Activated T-helper 17 cell treated with anti-CD3 and anti-CD28 coated beads, Interleukin-2, amount 50 U/mL, for 72 hours (primary cell): Measurements from ENCODE around the gene TMEM141. TPM values are rescaled to one million over a fixed set of nuclear protein-coding genes. Genes with fewer than 3 reads are reported as not detected.

Experiments
- ATAC-seq: fragments of 150-1000 bp; cut with Tn5 transposase; replicated peaks from 2 replicates; pipeline ENCODE4 v1.10.0; 2021; ENCODE audit warnings: mild to moderate bottlenecking, moderate library complexity
- H3K27ac Mint-ChIP-seq: one replicate; pipeline ENCODE4 v1.8.0; 2022; ENCODE audit warnings: mixed read lengths
- H3K27me3 Mint-ChIP-seq: one replicate; pipeline ENCODE4 v1.8.0; 2022; ENCODE audit warnings: mixed read lengths
- H3K36me3 Mint-ChIP-seq: one replicate; pipeline ENCODE4 v1.8.0; 2022; ENCODE audit warnings: low read depth, mild to moderate bottlenecking, mixed read lengths
- H3K4me1 Mint-ChIP-seq: one replicate; pipeline ENCODE4 v1.8.0; 2022; ENCODE audit warnings: mixed read lengths
- H3K4me3 Mint-ChIP-seq: one replicate; pipeline ENCODE4 v1.8.0; 2022; ENCODE audit warnings: mild to moderate bottlenecking, mixed read lengths
- H3K9me3 Mint-ChIP-seq: one replicate; pipeline ENCODE4 v1.8.0; 2022; ENCODE audit warnings: mixed read lengths
- total RNA-seq, 2 donors: library from RNA; stranded (reverse); gene quantifications; one replicate each; pipeline ENCODE4 v1.2.3, GENCODE V29; 2022

Gene TMEM141
- total RNA-seq = 10 to 100 TPM; 30.1 to 30.7 TPM

DNA sequence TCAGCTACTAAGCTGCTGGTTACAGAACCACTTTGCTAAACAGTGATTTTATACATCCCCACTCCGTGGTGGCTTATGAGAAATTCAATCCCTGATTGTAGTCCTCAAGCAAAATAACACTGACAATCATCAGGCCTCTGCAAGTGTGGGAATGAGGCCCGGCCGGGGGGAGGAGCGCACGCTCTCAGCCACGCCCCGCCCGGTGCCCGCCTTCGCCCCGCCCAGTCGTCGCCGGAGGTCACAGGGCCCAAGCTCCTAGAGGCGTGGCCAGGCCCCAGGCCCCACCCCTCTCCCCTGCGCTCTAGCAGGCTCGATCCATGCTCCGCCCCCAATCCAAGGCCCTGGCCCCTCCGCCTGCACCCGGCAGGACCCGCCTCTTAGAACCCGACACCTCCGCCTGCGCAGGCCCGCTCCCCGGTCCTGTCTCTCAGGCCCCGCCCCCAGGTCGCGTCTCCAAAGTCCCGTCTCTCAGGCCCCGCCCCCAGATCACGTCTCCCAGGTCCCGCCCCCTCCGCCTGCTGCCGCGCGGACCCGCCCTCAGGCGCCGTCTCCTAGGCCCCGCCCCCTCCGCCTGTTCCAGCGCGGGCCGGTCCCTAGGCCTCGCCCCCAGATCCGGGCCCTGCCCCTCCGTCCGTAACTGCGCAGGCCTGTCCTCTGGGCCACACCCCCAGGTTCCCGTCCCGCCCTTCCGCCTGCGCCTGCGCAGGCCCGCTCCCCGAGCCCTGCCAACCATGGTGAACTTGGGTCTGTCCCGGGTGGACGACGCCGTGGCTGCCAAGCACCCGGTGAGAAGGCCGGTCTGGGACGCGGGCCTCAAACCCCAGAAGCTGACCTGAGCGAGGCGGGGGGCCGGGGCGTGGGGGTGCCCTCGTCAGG is at the start of gene TMEM141:
TSS of gene TMEM141 (plus strand) at position 705 of the 876 bp plus-strand sequence. CDS start at position 732, 27 bp downstream.
- peaks cover 13% of the 10 kb centered on the region for H3K4me1 Mint-ChIP-seq
- H3K4me3 Mint-ChIP-seq = peak within 1 kb of the TSS; percentile 75
- ATAC-seq = peak; percentile 91
- no peaks in the 10 kb centered on the region for H3K27me3 Mint-ChIP-seq
- H3K36me3 Mint-ChIP-seq = peaks cover 5% of the 10 kb centered on the region
- no peaks in the 10 kb centered on the region for H3K9me3 Mint-ChIP-seq
- H3K27ac Mint-ChIP-seq = peak within 1 kb of the TSS; percentile 48

- Mint-ChIP-seq H3K4me3 (peak overlapping the region; percentile 61), H3K4me1 (no peaks in the 10 kb centered on the region), H3K27ac (no peak overlapping the region)
Measured at GRCh38 chr9:136741883-136742571, 49.1 kb upstream of the TMEM141 start.

GRCh38 chr9:136742591-136743391 is 48.4 kb upstream of the TMEM141 start, which contains the start of gene LCN10:
LCN10 (minus strand) TSS chr9:136742940; CDS start chr9:136742903, 37 bp downstream.
- H3K36me3 Mint-ChIP-seq = no peaks in the 10 kb centered on the region
- no peaks in the 10 kb centered on the region for H3K9me3 Mint-ChIP-seq
- no peak for ATAC-seq
- H3K27ac Mint-ChIP-seq = no peak within 1 kb of the TSS
- peak within 1 kb of the TSS; percentile 61 for H3K4me3 Mint-ChIP-seq
- H3K4me1 Mint-ChIP-seq = no peaks in the 10 kb centered on the region
- peaks cover 3% of the 10 kb centered on the region for H3K27me3 Mint-ChIP-seq

More at GRCh38 chr9:136741883-136742571, 49.1 kb upstream of the TMEM141 start:
- Mint-ChIP-seq H3K36me3 (no peaks in the 10 kb centered on the region), H3K9me3 (no peaks in the 10 kb centered on the region), H3K27me3 (peaks cover 2% of the 10 kb centered on the region)
- ATAC-seq = peak; percentile 82

- Mint-ChIP-seq H3K36me3 (no peaks in the 10 kb centered on the region), H3K4me1 (no peaks in the 10 kb centered on the region), H3K27ac (no peak overlapping the region), H3K9me3 (no peaks in the 10 kb centered on the region), H3K4me3 (no peak overlapping the region), H3K27me3 (peaks cover 6% of the 10 kb centered on the region)
- no peak for ATAC-seq
Measured at GRCh38 chr9:136743639-136744211, 47.4 kb upstream of the TMEM141 start.

DNA sequence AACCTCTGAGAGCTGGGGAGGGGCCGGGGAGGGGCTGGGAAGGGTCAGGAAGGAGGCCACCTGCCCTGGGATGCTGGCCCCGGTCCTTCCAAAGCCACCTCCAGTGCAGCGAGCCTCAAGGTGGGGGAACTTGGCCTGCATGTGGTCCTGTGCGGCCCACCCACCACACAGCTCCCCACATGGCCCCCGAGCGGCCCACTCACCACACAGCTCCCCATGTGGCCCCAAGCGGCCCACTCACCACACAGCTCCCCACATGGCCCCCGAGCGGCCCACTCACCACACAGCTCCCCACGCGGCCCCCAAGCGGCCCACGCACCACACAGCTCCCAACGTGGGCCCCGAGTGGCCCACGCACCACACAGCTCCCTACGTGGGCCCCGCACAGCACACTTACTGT is 46.4 kb upstream of the TMEM141 start:
- H3K4me3 Mint-ChIP-seq = no peak overlapping the region
- ATAC-seq = no peak
- no peaks in the 10 kb centered on the region for H3K9me3 Mint-ChIP-seq
- no peaks in the 10 kb centered on the region for H3K36me3 Mint-ChIP-seq
- H3K27ac Mint-ChIP-seq = no peak overlapping the region
- no peaks in the 10 kb centered on the region for H3K4me1 Mint-ChIP-seq
- peaks cover 6% of the 10 kb centered on the region for H3K27me3 Mint-ChIP-seq

- no peak for ATAC-seq
- no peaks in the 10 kb centered on the region for H3K4me1 Mint-ChIP-seq
- H3K27me3 Mint-ChIP-seq = peaks cover 6% of the 10 kb centered on the region
- no peaks in the 10 kb centered on the region for H3K9me3 Mint-ChIP-seq
- H3K4me3 Mint-ChIP-seq = no peak overlapping the region
- no peaks in the 10 kb centered on the region for H3K36me3 Mint-ChIP-seq
- no peak overlapping the region for H3K27ac Mint-ChIP-seq
Measured at GRCh38 chr9:136745389-136746154, 45.6 kb upstream of the TMEM141 start.

DNA sequence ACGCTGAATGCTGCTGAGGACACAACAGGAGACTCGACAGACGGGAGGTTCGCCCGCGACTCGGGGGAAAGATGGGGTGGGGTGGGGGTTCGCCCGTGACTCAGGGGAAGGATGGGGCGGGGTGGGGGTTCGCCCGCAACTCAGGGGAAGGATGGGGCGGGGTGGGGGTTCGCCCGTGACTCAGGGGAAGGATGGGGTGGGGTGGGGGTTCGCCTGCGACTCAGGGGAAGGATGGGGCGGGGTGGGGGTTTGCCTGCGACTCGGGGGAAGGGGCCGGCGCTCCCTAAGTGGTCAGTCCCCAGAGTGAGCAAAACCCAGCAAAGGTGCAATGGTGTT is 45.0 kb upstream of the TMEM141 start:
- ATAC-seq = no peak
- H3K9me3 Mint-ChIP-seq = no peaks in the 10 kb centered on the region
- H3K4me3 Mint-ChIP-seq = no peak overlapping the region
- H3K4me1 Mint-ChIP-seq = no peaks in the 10 kb centered on the region
- H3K27me3 Mint-ChIP-seq = peaks cover 6% of the 10 kb centered on the region
- no peaks in the 10 kb centered on the region for H3K36me3 Mint-ChIP-seq
- no peak overlapping the region for H3K27ac Mint-ChIP-seq

- no peak overlapping the region for H3K4me3 Mint-ChIP-seq
- H3K27ac Mint-ChIP-seq = no peak overlapping the region
- H3K9me3 Mint-ChIP-seq = no peaks in the 10 kb centered on the region
- no peak for ATAC-seq
- H3K36me3 Mint-ChIP-seq = no peaks in the 10 kb centered on the region
- no peaks in the 10 kb centered on the region for H3K4me1 Mint-ChIP-seq
- peaks cover 6% of the 10 kb centered on the region for H3K27me3 Mint-ChIP-seq
Measured at GRCh38 chr9:136746621-136747020, 44.5 kb upstream of the TMEM141 start.

- no peak overlapping the region for H3K4me3 Mint-ChIP-seq
- ATAC-seq = no peak
- no peaks in the 10 kb centered on the region for H3K36me3 Mint-ChIP-seq
- no peaks in the 10 kb centered on the region for H3K4me1 Mint-ChIP-seq
- no peak overlapping the region for H3K27ac Mint-ChIP-seq
- peaks cover 6% of the 10 kb centered on the region for H3K27me3 Mint-ChIP-seq
- peaks cover 3% of the 10 kb centered on the region for H3K9me3 Mint-ChIP-seq
Measured at GRCh38 chr9:136747161-136748060, 43.7 kb upstream of the TMEM141 start.

GRCh38 chr9:136748201-136748600 is 42.9 kb upstream of the TMEM141 start, which contains the start of gene LCN6:
LCN6 (minus strand) TSS chr9:136748525; CDS start chr9:136748483, 42 bp downstream.
- Mint-ChIP-seq H3K9me3 (peaks cover 5% of the 10 kb centered on the region), H3K36me3 (no peaks in the 10 kb centered on the region), H3K27me3 (peaks cover 6% of the 10 kb centered on the region), H3K27ac (no peak within 1 kb of the TSS), H3K4me3 (no peak within 1 kb of the TSS), H3K4me1 (no peaks in the 10 kb centered on the region)
- no peak for ATAC-seq

GRCh38 chr9:136748666-136749611 is 42.2 kb upstream of the TMEM141 start:
- Mint-ChIP-seq H3K4me3 (no peak overlapping the region), H3K4me1 (no peaks in the 10 kb centered on the region), H3K27me3 (peaks cover 6% of the 10 kb centered on the region), H3K9me3 (peaks cover 5% of the 10 kb centered on the region), H3K27ac (no peak overlapping the region), H3K36me3 (no peaks in the 10 kb centered on the region)
- no peak for ATAC-seq

- no peaks in the 10 kb centered on the region for H3K4me1 Mint-ChIP-seq
- H3K27me3 Mint-ChIP-seq = peaks cover 6% of the 10 kb centered on the region
- no peaks in the 10 kb centered on the region for H3K36me3 Mint-ChIP-seq
- H3K4me3 Mint-ChIP-seq = no peak overlapping the region
- no peak overlapping the region for H3K27ac Mint-ChIP-seq
- H3K9me3 Mint-ChIP-seq = peaks cover 5% of the 10 kb centered on the region
- peak; percentile 99 for ATAC-seq
Measured at GRCh38 chr9:136750526-136750925, 40.6 kb upstream of the TMEM141 start.
